OCI-LY1 (cell line): Measurements from ENCODE around the gene NTSR1.

Source experiments
- H2AFZ ChIP-seq: fragments of 200-600 bp; sonication (generic), shearing (Covaris generic); 2 replicates; pipeline ENCODE4 v1.6.0; 2014; ENCODE audit warnings: antibody characterized with exemption, mild to moderate bottlenecking, low read length
- H3F3A ChIP-seq: fragments of 200-600 bp; sonication (generic), shearing (Covaris generic); 2 replicates; pipeline ENCODE4 v1.6.0; 2014; ENCODE audit warnings: mild to moderate bottlenecking, antibody characterized with exemption, low read length, moderate library complexity; ENCODE audit not compliant: insufficient read depth
- H3K27ac ChIP-seq: fragments of 200-600 bp; sonication (generic); 2 replicates; pipeline ENCODE4 v1.5.1; 2014; ENCODE audit warnings: low read length, mixed run types, mild to moderate bottlenecking, low read depth; ENCODE audit not compliant: poor library complexity, severe bottlenecking
- H3K27me3 ChIP-seq: fragments of 200-600 bp; sonication (generic); 2 replicates; pipeline ENCODE4 v1.6.0; 2014; ENCODE audit warnings: antibody characterized with exemption, mild to moderate bottlenecking, low read length, moderate library complexity; ENCODE audit not compliant: insufficient read depth
- H3K36me3 ChIP-seq: fragments of 200-600 bp; sonication (generic); 2 replicates; pipeline ENCODE4 v1.6.1; 2014; ENCODE audit warnings: mild to moderate bottlenecking, antibody characterized with exemption, low read length, moderate library complexity, mixed read lengths; ENCODE audit not compliant: insufficient read depth
- H3K4me1 ChIP-seq: fragments of 200-600 bp; sonication (generic); 2 replicates; pipeline ENCODE4 v1.5.1; 2014; ENCODE audit warnings: mild to moderate bottlenecking, low read length, moderate library complexity; ENCODE audit not compliant: insufficient read depth, severe bottlenecking
- H3K4me2 ChIP-seq: fragments of 200-600 bp; sonication (generic), shearing (Covaris generic); 2 replicates; pipeline ENCODE4 v1.6.1; 2014; ENCODE audit warnings: low read length
- H3K4me3 ChIP-seq: fragments of 200-600 bp; sonication (generic); 2 replicates; pipeline ENCODE4 v1.5.1; 2014; ENCODE audit warnings: low read length, low read depth, mild to moderate bottlenecking, mixed read lengths; ENCODE audit not compliant: poor library complexity, severe bottlenecking
- H3K79me2 ChIP-seq: fragments of 200-600 bp; shearing (Covaris generic); 2 replicates; pipeline ENCODE4 v1.6.1; 2016; ENCODE audit warnings: mixed run types, low read length, mixed read lengths; ENCODE audit not compliant: insufficient read depth
- H3K9ac ChIP-seq: fragments of 200-600 bp; sonication (generic), shearing (Covaris generic); 2 replicates; pipeline ENCODE4 v1.6.1; 2014; ENCODE audit warnings: mild to moderate bottlenecking, low read length, mixed read lengths
- H3K9me2 ChIP-seq: fragments of 200-600 bp; sonication (generic), shearing (Covaris generic); 2 replicates; pipeline ENCODE4 v1.6.1; 2014; ENCODE audit warnings: low read depth, mild to moderate bottlenecking, low read length, mixed read lengths
- H3K9me3 ChIP-seq: fragments of 200-600 bp; shearing (Covaris generic); 2 replicates; pipeline ENCODE4 v1.6.1; 2014; ENCODE audit warnings: low read length, mixed read lengths
- H4K20me1 ChIP-seq: fragments of 200-600 bp; sonication (generic), shearing (Covaris generic); 2 replicates; pipeline ENCODE4 v1.6.0; 2016; ENCODE audit warnings: mild to moderate bottlenecking, low read length; ENCODE audit not compliant: insufficient read depth
- CTCF ChIP-seq: fragments of 200-600 bp; sonication (generic), shearing (Covaris generic); IDR thresholded peaks from 2 replicates; pipeline ENCODE4 v1.5.1; 2017; ENCODE audit warnings: mild to moderate bottlenecking, antibody characterized with exemption, low read length, moderate library complexity, mixed read lengths
- EZH2 ChIP-seq: fragments of 200-600 bp; sonication (generic), shearing (Covaris generic); IDR thresholded peaks from 2 replicates; pipeline ENCODE4 v1.8.0; 2017; ENCODE audit warnings: borderline replicate concordance, mixed run types, mild to moderate bottlenecking, antibody characterized with exemption, low read length, moderate library complexity, mixed read lengths

Gene NTSR1

DNA sequence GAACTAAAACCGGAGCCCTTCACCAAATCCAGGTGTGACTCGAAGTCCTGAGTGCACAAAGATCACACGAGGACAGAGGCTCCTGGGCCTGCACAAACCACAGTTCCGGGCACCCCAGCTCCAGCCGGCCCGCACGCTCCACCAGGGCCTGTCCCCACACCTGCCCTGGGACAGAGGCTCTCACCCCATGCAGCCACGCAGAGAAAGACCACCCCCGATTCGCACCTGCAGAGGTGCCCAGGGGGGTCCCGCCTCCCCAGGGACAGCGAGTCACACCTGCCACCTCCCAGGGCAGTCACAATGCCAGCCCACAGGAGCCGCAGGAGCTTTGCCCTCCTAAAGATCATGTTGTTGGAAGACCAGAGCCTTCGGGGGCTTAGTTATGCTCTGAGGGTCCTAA is 62.3 kb downstream of the NTSR1 start:
- no peak overlapping the region for H3K9ac ChIP-seq
- no peaks in the 10 kb centered on the region for H3K4me1 ChIP-seq
- H3K4me2 ChIP-seq, result no peak overlapping the region
- no peak overlapping the region for H3K27ac ChIP-seq
- no peak for TF ChIP-seq EZH2
- TF ChIP-seq CTCF, result no peak
- H3K36me3 ChIP-seq, result no peaks in the 10 kb centered on the region
- no peaks in the 10 kb centered on the region for H4K20me1 ChIP-seq
- H3K27me3 ChIP-seq, result peaks cover 7% of the 10 kb centered on the region; the same call in 1 of the 2 replicates
- no peaks in the 10 kb centered on the region for H3K79me2 ChIP-seq
- no peaks in the 10 kb centered on the region for H3K9me3 ChIP-seq
- H3K9me2 ChIP-seq, result no peaks in the 10 kb centered on the region
- H3K4me3 ChIP-seq, result no peak overlapping the region
- H2AFZ ChIP-seq, result no peak overlapping the region
- H3F3A ChIP-seq, result no peaks in the 10 kb centered on the region

DNA sequence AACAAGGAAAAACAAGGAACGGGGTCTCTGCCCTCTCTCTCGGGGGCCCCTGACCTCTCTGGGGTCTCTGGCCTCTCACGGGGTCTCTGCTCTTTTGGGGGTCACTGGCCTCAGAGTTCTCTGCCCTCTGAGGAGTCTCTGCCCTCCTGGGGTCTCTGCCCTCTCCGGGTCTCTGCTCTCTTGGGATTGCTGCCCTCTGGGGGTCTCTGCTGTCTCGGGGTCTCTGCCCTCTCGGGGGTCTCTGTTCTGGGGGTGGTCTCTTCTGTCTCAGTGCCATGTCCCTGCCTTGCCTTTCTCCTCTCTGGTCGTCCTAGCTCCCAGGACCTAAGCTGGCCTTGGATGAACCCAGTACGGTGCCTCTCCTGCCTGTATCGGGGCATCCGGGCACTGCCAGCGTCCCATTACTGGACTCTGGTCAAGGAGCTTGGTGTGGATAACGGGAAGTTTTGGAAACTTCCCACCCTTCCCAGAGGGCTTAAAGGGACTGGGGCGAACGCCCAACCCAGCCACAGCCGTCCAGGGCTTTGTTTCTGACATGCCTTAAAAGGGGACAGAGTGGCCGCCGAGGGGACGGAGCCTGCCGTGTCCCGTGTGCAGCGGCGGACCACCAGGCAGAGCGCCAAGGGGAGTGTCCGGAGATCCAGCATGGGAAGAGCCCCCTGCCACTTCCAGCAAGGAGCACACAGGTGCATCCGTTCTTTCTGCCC is 62.9 kb downstream of the NTSR1 start:
- no peak for TF ChIP-seq CTCF
- TF ChIP-seq EZH2, result no peak
- Histone ChIP-seq H4K20me1 (no peaks in the 10 kb centered on the region), H3K9ac (no peak overlapping the region), H3K4me1 (peaks cover 2% of the 10 kb centered on the region), H3K4me2 (no peak overlapping the region), H3K4me3 (no peak overlapping the region), H3K79me2 (no peaks in the 10 kb centered on the region), H3K36me3 (no peaks in the 10 kb centered on the region), H3K27me3 (peaks cover 7% of the 10 kb centered on the region; the same call in 1 of the 2 replicates), H2AFZ (no peak overlapping the region), H3K9me2 (no peaks in the 10 kb centered on the region), H3K9me3 (no peaks in the 10 kb centered on the region), H3F3A (no peaks in the 10 kb centered on the region), H3K27ac (no peak overlapping the region)

DNA sequence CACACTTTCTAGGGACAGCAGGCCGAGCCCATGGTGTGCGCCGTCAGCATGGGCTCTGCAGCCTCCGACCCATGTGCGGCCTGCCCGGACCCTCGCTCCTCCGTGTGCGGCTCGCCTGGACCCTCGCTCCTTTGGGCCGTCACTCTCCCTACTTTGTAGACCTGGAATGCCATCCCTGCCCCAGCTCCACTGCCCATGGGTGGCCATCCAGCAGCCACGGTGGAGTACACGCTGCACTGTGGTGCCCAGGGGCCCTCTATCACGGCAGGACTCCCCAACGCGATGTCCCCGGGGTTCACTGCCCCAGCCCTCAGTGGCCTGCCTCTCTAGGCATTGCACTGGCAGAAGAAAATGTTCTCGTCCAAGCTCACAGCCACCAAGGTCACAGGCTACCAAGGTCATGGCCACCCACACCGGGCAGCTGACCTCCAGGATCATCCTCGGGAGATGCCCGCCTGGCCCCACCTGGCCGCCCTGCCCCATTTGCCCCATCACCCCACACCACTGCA is 63.5 kb downstream of the NTSR1 start:
- H3K36me3 ChIP-seq, result no peaks in the 10 kb centered on the region
- peaks cover 6% of the 10 kb centered on the region for H3K4me1 ChIP-seq
- H3K9me3 ChIP-seq, result no peaks in the 10 kb centered on the region
- no peak for TF ChIP-seq CTCF
- H2AFZ ChIP-seq, result no peak overlapping the region
- H3K79me2 ChIP-seq, result no peaks in the 10 kb centered on the region
- no peak overlapping the region for H3K9ac ChIP-seq
- no peaks in the 10 kb centered on the region for H3K9me2 ChIP-seq
- no peaks in the 10 kb centered on the region for H4K20me1 ChIP-seq
- no peaks in the 10 kb centered on the region for H3F3A ChIP-seq
- no peak overlapping the region for H3K4me3 ChIP-seq
- no peak overlapping the region for H3K4me2 ChIP-seq
- H3K27me3 ChIP-seq, result peaks cover 7% of the 10 kb centered on the region; the same call in 1 of the 2 replicates
- H3K27ac ChIP-seq, result no peak overlapping the region
